ENCODE data around the gene PROX1.
A peak's percentile ranks its signal among the peaks of the same experiment; 100 is the strongest.
"Not testable (repeated sequence)": the region's sequence is repeated elsewhere in the genome, so short reads cannot be mapped to it uniquely, and the experiment has no call there.

The PROX1 gene

DNA sequence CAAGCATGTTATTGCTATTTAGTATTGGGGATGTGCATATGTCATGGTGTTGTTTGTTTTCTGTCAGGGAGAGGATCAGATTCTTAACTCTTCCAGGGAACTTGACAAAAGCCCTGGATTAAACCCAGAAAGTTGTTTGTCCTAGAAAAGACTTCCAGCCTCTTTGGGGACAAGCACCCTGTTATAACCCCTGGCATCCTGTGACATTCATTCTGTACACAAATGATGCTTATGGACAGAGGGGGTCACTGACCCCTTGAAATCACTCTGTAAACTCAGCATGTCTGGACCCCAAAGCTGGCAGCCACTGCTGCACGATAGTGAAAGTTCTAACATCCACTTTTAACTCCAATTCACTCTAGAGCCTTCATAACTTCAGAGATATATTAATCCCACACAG lies 81.2 kb downstream of the PROX1 start:
- DNase-seq (ENCODE audit: low read depth, low spot score): no peak

DNA sequence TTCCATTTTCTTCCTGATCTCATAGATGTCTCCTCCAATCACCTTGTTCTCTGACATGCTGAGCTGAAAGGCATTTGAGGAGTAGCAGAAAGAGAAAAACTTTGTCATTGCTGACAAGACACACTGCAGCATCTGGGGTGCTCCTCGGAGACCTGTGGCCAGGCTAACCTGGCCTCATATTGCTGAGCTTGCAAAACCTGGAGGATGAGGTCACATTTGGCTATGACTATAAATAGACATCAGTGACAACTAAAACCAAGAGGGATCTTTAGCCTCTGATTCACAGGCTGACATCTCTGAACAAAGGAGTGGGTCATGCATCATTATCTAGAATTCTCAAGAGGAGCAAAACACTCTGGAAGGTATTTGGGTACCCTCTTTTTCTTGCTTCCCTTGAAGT lies 83.7 kb downstream of the PROX1 start:
- no peak for DNase-seq (ENCODE audit: low read depth, low spot score)

DNA sequence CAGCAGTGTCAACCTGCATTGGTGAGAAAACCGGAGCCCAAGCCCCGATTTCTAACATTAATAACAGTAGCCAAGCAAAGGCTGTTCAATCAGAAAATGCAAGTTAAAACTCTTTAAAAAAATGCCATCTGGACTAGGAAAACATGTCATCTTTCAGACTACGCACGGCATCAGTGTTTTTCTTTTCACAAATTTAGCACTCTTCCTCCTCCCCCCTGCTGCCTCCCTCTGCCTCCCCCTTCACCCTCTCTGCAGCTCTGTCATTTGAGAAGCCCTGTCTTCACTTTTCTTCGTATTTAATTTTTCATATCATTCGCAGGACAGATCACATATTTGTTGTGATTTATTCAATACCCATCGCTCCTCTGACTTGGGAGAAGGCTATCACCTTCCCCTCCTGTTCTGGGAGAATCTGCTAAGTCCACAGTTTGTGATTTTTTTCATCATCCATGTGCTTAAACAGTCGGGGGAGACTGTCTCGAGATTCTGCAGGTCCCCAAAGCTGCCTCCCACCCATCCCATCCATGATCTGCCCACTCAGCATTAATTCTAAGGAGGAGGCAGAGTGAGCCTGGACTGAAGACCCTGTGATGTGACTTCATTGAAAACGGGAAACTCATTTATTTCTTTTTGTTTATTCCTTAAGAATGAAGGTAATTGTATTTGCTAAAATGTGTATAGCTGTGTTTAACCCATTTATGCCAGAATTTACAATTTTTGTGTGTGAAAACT lies 84.8 kb downstream of the PROX1 start:
- no peak for DNase-seq (ENCODE audit: low read depth, low spot score)

DNA sequence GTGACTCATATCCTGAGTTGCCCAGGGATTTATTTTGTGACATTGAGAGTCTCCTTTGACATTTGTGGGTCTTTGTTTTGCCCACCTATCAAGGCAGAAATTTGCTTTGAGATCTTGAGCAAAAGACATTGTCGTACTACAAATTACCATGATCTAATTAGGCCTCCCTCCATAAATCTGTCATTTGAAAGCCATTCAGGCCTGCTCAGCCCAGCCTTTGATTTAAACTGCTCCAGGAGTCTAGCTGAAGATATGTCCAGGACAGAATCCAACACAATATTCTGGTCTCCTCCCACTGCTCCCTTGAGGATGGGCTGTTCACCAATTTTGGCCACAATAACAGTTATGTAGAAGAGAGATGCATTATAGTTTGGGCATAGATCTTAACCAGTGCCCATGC lies 86.7 kb downstream of the PROX1 start:
- DNase-seq (ENCODE audit: low read depth, low spot score): peak; percentile 11

DNA sequence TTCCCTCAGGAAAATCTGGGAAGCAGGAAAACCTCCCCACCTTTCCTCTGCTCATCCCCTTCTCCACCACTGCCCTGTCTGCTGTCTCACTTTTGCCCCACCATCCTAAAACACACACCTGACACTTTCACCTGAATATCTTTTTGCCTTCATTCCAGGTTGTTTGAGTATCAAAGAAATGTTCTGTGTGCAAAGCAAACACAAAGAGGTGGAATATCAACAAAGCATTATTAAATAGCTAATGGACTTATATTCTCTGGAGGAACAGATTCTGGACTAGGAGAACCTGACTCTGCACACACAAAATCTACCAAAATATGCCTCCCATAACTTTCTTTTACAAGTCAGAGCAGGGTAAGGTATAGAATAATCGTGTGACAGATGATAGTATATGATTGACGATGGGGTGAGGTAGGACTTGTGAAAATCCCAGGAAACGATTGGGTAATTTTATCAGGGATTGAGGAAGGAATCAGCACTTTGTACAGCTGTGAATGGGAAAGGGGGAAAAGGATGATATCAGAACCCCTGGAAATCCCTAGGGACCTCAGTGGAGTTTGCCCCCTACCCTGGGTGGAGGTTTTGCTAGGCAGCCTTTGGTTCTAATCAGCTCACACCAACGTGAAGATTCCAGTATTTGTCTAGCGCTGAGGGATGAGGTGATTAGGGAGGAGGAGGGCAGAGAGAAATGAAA lies 87.7 kb downstream of the PROX1 start:
- no peak for DNase-seq (ENCODE audit: low read depth, low spot score)

DNA sequence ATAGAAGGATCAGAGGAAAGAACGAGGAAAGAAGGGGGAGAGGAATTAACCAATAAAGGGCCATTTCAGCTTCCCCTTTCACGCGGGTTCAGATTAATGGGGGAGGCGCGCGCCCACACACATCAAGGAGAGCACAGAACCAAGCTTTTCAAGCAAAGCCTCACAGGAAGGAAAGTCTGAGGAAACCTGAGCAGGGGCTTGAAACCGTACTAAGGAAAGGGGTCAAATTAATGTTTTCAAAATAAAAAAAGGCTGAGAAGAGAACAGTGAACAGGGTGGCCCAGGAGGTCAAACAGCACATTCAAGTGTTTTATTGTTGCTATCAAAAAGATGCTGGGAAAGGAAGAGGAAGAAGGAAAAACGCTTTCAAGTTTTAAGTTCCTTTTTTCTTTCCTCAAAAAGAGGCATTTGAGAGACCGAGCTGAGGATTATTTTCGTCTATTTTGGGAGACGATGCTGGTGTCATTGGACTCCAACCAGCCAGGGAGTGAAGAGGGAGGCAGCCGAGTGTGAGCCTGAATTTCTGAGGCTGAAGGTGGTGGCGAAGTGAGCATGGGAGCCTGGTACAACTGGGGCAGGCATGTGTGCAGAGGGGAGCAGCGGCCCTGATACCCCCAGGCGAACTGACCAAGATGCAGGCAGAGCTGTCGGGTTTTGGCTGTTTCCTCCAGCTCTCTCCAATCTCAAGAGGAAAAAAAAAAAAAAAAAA lies 88.4 kb downstream of the PROX1 start:
- no peak for DNase-seq (ENCODE audit: low read depth, low spot score)

DNA sequence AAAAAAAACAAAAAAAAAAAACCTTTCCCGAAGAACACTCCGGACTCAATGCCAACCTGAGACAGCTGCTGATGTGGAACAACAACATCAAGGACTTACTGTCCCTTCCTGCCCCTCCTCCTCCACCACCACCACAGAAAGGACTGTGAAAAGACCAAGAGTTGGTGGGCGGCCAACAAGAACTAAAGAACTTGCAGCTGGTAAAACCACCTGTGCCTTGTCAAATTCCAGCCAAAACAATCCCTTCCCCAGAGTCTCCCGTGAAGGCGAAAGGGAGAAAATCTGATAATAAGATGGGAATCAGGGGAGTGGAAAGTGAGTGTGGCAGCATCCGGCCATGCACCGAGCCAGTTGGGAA lies 88.9 kb downstream of the PROX1 start:
- no peak for DNase-seq (ENCODE audit: low read depth, low spot score)

DNA sequence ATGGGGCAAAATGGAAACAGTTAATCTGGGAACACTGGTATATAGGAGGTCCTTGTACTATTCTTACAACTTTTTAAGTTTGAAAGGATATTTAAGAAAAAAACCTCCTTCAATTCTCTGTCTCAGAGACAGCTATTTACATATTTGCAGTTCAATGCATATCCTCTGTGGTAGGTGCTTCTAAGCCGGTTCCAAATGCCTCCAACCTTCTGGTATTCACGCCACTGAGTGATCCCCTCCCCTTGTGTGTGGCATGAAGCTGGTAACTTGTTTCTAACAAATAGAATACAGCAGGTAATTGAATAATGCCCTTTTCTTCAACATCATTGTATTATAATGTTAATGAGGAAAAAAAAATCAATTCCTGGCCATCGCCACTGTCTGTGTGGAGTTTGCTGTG lies 91.2 kb downstream of the PROX1 start:
- no peak for DNase-seq (ENCODE audit: low read depth, low spot score)

DNA sequence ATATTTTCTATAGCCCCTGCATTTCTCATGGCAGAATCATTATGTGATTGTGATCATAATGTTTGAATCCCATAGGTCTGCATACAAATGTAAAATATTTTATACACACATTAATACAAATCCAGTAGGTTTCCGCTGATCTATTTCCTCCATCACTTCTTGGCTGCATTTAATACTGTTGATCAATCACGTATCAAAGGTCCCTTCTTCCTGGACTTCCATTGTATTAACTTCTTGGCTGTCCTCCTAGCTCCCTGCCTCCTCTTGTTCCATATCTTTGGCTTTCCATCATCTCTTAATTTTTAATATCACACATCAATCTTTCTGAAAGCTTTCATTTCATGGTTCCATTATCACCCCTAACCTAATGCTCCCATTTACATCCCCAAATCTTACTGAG lies 97.6 kb downstream of the PROX1 start:
- no peak for DNase-seq (ENCODE audit: low read depth, low spot score)

DNA sequence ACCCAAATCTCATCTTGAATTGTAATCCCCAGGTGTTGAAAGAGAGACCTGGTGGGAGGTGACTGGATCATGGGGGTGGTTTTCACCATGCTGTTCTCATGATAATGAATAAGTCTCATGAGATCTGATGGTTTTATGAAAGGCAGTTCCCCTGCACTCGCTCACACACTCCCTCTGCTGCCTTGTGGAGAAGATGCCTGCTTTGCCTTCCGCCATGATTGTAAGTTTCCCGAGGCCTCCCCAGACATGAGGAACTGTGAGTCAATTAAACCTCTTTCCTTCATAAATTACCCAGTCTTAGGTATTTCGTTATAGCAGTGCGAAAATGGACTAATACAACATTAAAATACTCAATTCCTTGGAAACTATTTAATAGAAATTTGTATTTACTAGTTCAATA lies 99.2 kb downstream of the PROX1 start:
- no peak for DNase-seq (ENCODE audit: low read depth, low spot score)

DNA sequence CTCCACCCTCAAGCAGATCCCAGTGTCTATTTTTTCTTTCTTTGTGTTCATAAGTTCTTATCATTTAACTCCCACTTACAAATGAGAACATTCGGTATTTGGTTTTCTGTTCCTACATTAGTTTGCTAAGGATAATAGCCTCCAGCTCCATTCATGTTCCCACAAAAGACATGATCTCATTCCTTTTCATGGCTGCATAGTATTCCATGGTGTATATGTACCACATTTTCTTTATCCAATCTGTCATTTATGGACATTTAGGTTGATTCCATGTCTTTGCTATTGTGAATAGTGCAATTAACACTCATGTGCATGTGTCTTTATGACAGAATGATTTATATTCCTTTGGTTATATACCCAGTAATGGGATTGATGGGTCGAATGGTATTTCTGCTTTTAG lies 101.2 kb downstream of the PROX1 start:
- DNase-seq (ENCODE audit: low read depth, low spot score): not testable (repeated sequence)
